Upper lobe of right lung (tissue), 1 donor: ENCODE results near the gene CDHR4. TPM values are rescaled to one million over a fixed set of nuclear protein-coding genes. Genes with fewer than 3 reads are reported as not detected.

ENCODE experiments used
- ATAC-seq: fragments of 200-7000 bp; cut with Tn5 transposase; one replicate; pipeline ENCODE4 v1.9.1; 2020; ENCODE audit warnings: mild to moderate bottlenecking, moderate library complexity
- DNase-seq: peaks from one replicate; pipeline ENCODE4 v3.0.0-alpha.2; 2020
- H3K27ac ChIP-seq: fragments of 200-600 bp; one replicate; pipeline ENCODE4 v1.8.0; 2022
- H3K27me3 ChIP-seq: fragments of 200-600 bp; one replicate; pipeline ENCODE4 v1.8.0; 2022; ENCODE audit warnings: mild to moderate bottlenecking
- H3K36me3 ChIP-seq: fragments of 200-600 bp; one replicate; pipeline ENCODE4 v1.8.0; 2022
- H3K4me1 ChIP-seq: fragments of 200-600 bp; one replicate; pipeline ENCODE4 v1.8.0; 2022
- H3K4me3 ChIP-seq: fragments of 200-600 bp; one replicate; pipeline ENCODE4 v1.8.0; 2022; ENCODE audit warnings: mild to moderate bottlenecking
- H3K9me3 ChIP-seq: fragments of 200-600 bp; one replicate; pipeline ENCODE4 v1.8.0; 2022
- CTCF ChIP-seq: fragments of 200-600 bp; IDR thresholded peaks from one replicate; pipeline ENCODE4 v1.8.0; 2022; ENCODE audit warnings: antibody characterized with exemption
- intact Hi-C: fragments of 100-400 bp; cut with DNase I; formaldehyde crosslinking; loops from one replicate; pipeline ENCODE4 v1.11.0; 2022
- total RNA-seq: library from RNA; stranded (reverse); fragmentation: NEBNext Ultra II Directional; extraction: Animal tissue kit (Norgen Biotek cat#: 25700); gene quantifications from one replicate; pipeline ENCODE4 v1.2.1, GENCODE V29; 2021
- donor health status: DM: no; HTN: yes; CAD: no; lungs with severe emphysema.

Gene CDHR4
- total RNA-seq, 1 donor from 2014 or later = not detected

- intact Hi-C loops = no loop called here
- H3K4me3 ChIP-seq = peak within 1 kb of the TSS; percentile 66
- peaks cover 31% of the 10 kb centered on the region for H3K36me3 ChIP-seq
- TF ChIP-seq CTCF = no peak
- peaks cover 27% of the 10 kb centered on the region for H3K4me1 ChIP-seq
- peak within 1 kb of the TSS; percentile 89 for H3K27ac ChIP-seq
- ATAC-seq (peak; percentile 92), DNase-seq (no peak)
- no peaks in the 10 kb centered on the region for H3K9me3 ChIP-seq
- no peaks in the 10 kb centered on the region for H3K27me3 ChIP-seq
Observed at GRCh38 chr3:49813497-49814174, 14.0 kb upstream of the CDHR4 start, which contains the start of gene UBA7. Gene UBA7 (minus strand): TSS chr3:49813953. CDS start chr3:49813787, 166 bp downstream.

- no peak for TF ChIP-seq CTCF
- Histone ChIP-seq H3K36me3 (peaks cover 31% of the 10 kb centered on the region), H3K4me3 (peak overlapping the region; percentile 66), H3K9me3 (no peaks in the 10 kb centered on the region), H3K27me3 (no peaks in the 10 kb centered on the region), H3K4me1 (peaks cover 33% of the 10 kb centered on the region), H3K27ac (peak overlapping the region; percentile 89)
- intact Hi-C loops = no loop called here
- DNase-seq (no peak), ATAC-seq (peak; percentile 84)
Observed at GRCh38 chr3:49812916-49813496, 13.3 kb upstream of the CDHR4 start.

GRCh38 chr3:49807431-49808114, 7.9 kb upstream of the CDHR4 start:
- H3K27ac ChIP-seq = peak overlapping the region; percentile 87
- no peak for DNase-seq
- peaks cover 31% of the 10 kb centered on the region for H3K36me3 ChIP-seq
- peaks cover 59% of the 10 kb centered on the region for H3K4me1 ChIP-seq
- ATAC-seq = no peak
- H3K9me3 ChIP-seq = no peaks in the 10 kb centered on the region
- H3K4me3 ChIP-seq = no peak overlapping the region
- H3K27me3 ChIP-seq = no peaks in the 10 kb centered on the region
- TF ChIP-seq CTCF = no peak
- intact Hi-C loops = no loop called here

- DNase-seq (no peak), ATAC-seq (no peak)
- Histone ChIP-seq H3K27me3 (no peaks in the 10 kb centered on the region), H3K4me1 (peaks cover 52% of the 10 kb centered on the region), H3K27ac (peak overlapping the region; percentile 87), H3K4me3 (no peak overlapping the region), H3K36me3 (peaks cover 24% of the 10 kb centered on the region), H3K9me3 (no peaks in the 10 kb centered on the region)
- no peak for TF ChIP-seq CTCF
- intact Hi-C loops = no loop called here
Observed at GRCh38 chr3:49806850-49807249, 7.2 kb upstream of the CDHR4 start.

GRCh38 chr3:49805897-49806701, 6.4 kb upstream of the CDHR4 start:
- ATAC-seq (no peak), DNase-seq (no peak)
- intact Hi-C loops = no loop called here

More at GRCh38 chr3:49805897-49806701, 6.4 kb upstream of the CDHR4 start:
- peak overlapping the region; percentile 8 for H3K4me3 ChIP-seq
- H3K36me3 ChIP-seq = peaks cover 16% of the 10 kb centered on the region
- no peaks in the 10 kb centered on the region for H3K27me3 ChIP-seq
- H3K4me1 ChIP-seq = peaks cover 49% of the 10 kb centered on the region
- H3K27ac ChIP-seq = peak overlapping the region; percentile 87
- no peak for TF ChIP-seq CTCF
- H3K9me3 ChIP-seq = no peaks in the 10 kb centered on the region
